HG03045 (cell line): ENCODE results near the gene WSCD2.

Source experiments
- ATAC-seq: cut with Tn5 transposase; IDR thresholded peaks from one replicate; pipeline ENCODE4 v1.9.1; 2021; ENCODE audit warnings: mild to moderate bottlenecking, moderate library complexity; ENCODE audit not compliant: unreplicated experiment

The WSCD2 gene

GRCh38 chr12:108126990-108127501, 2.0 kb upstream of the WSCD2 start:
- ATAC-seq, result no peak

DNA sequence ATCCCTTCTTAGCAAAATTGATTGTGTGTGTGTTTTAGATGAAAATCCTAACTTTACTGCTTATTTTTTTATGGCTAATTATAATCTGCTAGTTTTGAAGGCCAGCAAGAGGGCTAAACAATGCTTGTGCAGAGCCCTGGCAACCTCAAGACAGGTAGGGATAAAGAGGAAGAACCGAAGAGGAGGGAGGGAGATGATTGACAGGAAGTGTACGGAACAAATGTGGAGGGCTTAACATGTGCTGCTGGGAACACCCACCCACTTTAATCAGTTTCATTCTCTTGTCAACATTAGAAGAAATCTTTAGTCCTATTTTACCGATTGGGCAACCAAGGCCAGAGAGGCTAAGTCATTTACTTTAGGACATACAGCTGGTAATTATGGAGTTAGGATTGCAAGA, 1.4 kb upstream of the WSCD2 start:
- ATAC-seq, result no peak

GRCh38 chr12:108128221-108129016, 669 bp upstream of the WSCD2 start:
- no peak for ATAC-seq

DNA sequence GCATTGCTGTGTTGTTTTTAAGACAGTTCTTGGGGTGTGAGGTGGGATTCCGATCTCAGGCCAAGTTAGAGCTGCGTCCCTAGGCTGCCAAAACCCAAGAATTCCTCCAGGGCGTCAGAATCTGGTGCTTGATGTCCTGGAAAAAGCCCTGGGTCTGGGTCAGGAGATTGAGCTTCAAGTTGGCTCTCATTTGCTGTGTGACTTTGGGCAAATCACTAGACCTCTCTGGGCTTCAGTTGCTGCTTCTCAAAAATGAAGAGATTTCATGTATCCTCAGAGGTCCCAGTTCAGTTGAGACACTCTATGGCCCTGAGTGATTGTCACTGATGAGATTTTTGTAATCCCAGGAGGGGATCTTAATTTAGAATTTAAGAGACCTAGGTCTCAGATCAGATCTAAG, 1.9 kb downstream of the WSCD2 start:
- no peak for ATAC-seq

DNA sequence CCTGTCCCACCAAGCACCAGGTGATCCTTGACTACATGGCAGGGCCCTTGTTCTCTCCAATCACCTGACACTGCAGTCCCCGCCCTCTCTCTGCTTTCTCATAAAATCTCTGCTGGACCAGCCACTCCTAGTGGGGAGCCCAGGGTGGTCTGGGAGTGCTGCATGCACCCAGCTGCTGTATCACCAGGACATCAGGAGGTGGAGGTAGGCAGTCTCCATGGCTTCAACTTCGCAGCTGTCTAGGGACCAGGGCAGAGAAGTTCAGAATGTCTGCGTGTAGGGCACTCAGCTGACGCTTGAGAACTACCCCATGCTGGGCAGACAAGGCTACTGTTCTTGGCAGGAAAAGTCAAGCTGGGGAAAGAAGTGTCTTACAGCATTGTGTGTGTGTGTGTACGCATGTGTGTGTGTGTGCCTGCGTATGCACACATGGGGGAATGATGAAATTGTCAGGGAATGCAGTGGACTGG, 2.6 kb downstream of the WSCD2 start:
- ATAC-seq, result no peak

GRCh38 chr12:108133482-108133881, 4.4 kb downstream of the WSCD2 start:
- ATAC-seq, result no peak

DNA sequence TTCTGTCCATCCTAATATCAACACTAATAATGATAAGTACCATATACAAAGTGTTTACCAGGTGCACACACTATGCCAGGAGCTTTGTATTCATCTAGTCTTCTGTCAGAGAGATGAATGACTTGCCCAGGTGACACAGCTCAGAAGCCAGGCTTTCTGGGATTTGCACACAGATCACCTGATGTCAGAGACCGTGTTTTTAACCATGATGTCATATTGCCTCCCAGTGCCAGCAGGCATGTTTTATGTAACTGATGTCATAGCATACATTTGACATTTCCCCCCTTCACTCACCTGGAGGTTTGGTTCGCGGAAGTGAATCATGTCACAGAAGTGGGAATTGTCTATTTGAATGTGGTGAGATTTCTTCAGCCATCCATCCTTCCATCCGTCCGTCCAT, 5.7 kb downstream of the WSCD2 start:
- ATAC-seq, result no peak

- no peak for ATAC-seq
Observed at GRCh38 chr12:108135627-108136026, 6.5 kb downstream of the WSCD2 start.

GRCh38 chr12:108136697-108137096, 7.6 kb downstream of the WSCD2 start:
- no peak for ATAC-seq

DNA sequence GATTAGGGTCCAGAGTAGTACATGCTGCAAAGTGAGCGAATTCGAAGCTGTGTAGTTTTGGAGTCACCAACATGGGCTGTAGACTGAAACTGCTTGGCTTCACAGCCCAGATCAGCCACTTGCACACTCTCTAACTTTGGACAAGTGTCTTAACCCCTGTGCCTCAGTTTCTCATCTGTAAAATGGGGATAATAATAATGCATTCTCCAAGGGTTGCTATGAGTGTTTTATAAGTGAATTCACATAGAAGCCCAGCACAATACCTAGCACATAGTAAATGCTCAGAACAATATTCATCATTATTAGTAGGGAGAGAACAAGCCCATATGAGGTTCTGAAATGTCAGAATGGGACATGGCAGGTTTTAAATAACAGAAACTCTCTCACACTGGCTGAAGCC, 10.4 kb downstream of the WSCD2 start:
- ATAC-seq, result no peak

DNA sequence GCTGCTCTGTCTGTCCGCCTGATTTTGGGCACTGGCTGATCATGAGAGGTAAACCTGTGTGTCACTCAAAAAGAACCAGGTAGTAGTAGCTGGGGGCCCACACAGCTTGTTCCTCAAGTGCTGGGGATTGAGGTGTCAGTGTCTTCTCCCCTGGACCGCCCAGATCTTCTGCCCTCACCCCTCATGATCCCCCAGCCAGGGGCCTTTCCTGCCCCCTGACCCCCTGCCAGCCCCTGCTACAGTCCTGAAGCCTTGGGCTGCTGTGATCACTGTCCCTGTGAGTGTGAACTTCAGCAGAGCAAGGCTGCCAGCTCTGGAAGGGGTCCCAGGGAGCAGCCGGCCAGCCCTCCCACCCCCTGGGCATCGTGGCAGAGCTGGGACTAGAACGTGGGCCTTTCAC, 11.4 kb downstream of the WSCD2 start:
- no peak for ATAC-seq

DNA sequence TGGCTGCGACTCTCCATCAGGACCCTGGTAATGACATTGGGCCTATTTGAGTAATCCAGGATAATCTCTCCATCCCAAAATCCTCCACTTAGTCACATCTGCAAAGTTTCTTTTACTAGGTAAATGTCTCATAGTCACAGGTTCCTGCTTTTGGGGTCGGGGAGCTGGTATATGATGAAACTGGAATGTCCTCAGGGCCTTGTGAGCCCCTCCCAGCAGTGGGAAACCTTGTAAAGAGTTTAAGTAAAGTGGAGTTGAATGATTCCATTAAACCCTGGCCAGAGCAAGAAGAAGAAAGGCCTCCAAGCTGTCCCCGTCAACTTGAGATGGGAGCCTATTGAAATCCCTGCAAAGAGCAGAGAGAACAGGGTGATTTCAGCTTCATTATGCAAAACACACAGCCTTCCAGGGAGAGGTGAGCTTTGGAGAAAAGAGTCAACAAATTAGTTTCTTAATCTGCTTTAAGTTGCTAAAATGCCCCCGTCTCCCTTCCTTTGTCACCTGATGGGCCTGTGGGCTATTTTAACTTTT, 12.6 kb downstream of the WSCD2 start:
- no peak for ATAC-seq

DNA sequence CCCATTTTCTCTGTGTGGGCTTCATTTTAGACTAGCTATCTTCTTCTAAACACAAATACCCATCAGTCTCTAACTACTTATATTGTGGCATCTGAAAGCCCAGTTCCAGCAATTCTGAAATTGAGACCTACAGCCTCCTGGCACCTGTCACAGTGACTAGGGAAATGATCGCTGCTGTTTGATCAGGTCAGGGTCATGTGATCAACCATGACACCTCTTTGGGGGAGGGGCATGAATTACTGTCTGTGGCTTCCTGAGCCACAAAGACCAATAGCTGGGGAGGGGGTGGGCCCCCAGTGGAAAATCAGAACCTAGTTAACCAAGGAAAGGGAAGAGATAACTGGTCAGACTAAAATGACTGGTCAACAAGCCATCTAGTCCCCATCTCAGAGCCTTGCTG, 14.1 kb downstream of the WSCD2 start:
- ATAC-seq, result no peak

- ATAC-seq, result no peak
Observed at GRCh38 chr12:108144080-108144479, 15.0 kb downstream of the WSCD2 start.

DNA sequence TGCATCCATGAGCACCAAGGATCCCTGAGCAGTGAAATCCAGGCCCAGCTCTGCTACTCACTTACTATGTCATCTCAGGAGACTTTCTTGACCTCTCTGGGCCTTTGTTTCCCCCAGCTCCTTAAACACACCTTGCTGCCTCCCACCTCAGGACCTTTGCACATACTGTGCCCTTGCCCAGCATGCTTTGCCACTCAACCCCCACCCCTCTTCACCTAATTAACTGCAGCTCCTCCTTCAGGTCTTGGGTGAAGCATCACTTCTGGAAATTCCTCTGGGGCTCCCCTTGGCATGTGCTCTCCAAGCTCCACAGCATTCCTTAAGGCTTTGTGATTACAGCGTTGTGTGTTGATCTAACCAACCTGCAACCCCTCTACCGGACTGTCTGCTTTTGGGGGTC, 15.9 kb downstream of the WSCD2 start:
- ATAC-seq, result no peak

- no peak for ATAC-seq
Observed at GRCh38 chr12:108146035-108146893, 17.2 kb downstream of the WSCD2 start.

- ATAC-seq, result no peak
Observed at GRCh38 chr12:108147279-108147678, 18.2 kb downstream of the WSCD2 start.

GRCh38 chr12:108148521-108149074, 19.5 kb downstream of the WSCD2 start:
- ATAC-seq, result no peak

DNA sequence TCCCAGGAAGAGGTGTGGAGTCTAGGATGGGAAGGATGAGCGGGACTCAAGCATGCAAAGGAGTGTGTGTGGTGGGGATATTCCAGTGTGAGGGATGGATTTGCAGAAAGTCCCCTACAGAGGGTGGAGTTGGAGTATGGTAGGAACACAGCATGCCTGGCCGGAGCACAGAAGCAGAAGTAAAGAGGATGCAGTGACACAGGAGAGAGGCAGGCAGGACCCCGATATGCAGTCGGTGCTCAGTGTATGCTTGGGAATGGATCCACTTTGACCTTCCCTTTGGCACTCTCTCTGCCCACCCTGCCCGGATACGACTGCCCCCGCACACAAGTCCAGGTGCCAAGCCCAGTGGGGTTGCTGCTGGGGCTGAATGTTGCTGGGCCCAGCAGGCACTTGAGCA, 21.3 kb downstream of the WSCD2 start:
- ATAC-seq, result no peak

DNA sequence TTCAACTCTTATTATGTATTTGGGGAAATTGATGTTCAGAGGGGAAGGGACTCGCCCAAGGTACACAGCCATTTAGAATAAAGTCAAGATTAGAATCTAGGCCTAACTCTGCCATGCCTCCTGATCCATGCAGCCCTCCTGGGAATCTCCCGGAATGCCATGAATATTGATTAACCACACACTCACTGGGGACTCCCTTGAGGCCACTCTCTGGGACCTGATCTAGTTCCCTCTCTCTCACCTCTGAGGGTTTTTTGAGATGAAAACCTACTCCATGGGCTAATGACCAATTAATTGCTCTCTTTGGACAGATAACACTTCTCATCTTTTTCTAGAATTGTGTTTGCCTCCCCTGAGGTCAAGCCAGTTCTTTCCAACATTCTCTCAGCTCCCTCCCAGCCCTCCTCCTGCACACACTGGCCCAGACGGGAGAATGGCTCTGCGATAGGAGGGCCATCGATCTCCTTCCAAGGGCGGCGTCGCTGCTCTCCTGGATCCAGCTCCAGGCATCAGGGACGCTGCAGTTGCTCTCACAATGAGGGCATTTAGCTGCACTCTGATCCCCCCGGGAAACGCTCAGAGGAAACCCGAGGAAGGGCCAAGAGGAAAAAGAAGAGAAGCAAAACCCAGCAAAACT, 22.6 kb downstream of the WSCD2 start:
- ATAC-seq, result no peak

- ATAC-seq, result no peak
Observed at GRCh38 chr12:108152170-108152538, 23.1 kb downstream of the WSCD2 start.
